ENCODE data around the gene CCHCR1. TPM values are rescaled to one million over a fixed set of nuclear protein-coding genes. Genes with fewer than 3 reads are reported as not detected.

Gene CCHCR1
- total and polyA plus RNA-seq, 2 experiments from 2014 or later, result 6.1 to 8.9 TPM

DNA sequence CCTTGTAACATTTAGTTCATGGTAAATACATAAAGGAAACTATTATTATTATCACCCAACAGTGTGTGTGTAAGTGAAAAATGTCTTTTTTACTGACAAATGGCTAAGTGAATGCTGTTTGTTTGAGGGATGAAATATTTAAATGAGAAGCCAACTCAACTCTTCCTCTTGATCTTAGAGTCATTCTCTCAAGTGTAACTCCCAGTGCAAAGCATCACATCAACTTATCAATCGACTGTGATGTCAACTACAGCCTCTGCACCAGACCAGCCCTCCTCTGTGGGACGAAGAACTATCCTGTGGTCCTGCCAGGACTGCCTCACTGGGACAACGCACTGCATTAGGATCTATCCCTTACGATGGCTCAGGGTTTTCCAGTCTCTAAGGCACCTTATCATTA, 50.5 kb downstream of the CCHCR1 start:
- 74% methylated on average over 4 of the region's 4 CpGs for WGBS (ENCODE audit: low lambda C conversion rate, missing lambda C conversion rate)
- H3K36me3 ChIP-seq (replicated peaks; ENCODE audit: insufficient read depth, low read depth), result no peaks in the 10 kb centered on the region
- no peak overlapping the region for H3K4me3 ChIP-seq
- H3K9me2 ChIP-seq (replicated peaks; ENCODE audit: insufficient read depth), result no peaks in the 10 kb centered on the region
- no peak for TF ChIP-seq EZH2phosphoT487 (IDR thresholded peaks at IDR 0.05; ENCODE audit: low read depth, severe bottlenecking, unreplicated experiment)
- TF ChIP-seq, protein P1, sequence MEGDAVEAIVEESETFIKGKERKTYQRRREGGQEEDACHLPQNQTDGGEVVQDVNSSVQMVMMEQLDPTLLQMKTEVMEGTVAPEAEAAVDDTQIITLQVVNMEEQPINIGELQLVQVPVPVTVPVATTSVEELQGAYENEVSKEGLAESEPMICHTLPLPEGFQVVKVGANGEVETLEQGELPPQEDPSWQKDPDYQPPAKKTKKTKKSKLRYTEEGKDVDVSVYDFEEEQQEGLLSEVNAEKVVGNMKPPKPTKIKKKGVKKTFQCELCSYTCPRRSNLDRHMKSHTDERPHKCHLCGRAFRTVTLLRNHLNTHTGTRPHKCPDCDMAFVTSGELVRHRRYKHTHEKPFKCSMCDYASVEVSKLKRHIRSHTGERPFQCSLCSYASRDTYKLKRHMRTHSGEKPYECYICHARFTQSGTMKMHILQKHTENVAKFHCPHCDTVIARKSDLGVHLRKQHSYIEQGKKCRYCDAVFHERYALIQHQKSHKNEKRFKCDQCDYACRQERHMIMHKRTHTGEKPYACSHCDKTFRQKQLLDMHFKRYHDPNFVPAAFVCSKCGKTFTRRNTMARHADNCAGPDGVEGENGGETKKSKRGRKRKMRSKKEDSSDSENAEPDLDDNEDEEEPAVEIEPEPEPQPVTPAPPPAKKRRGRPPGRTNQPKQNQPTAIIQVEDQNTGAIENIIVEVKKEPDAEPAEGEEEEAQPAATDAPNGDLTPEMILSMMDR (IDR thresholded peaks at IDR 0.05; ENCODE audit: poor library complexity), result no peak
- no peak for TF ChIP-seq EZH2 (IDR thresholded peaks at IDR 0.05; ENCODE audit: borderline replicate concordance)
- no peak overlapping the region for H3K4me2 ChIP-seq
- no peak overlapping the region for H2AFZ ChIP-seq
- no peaks in the 10 kb centered on the region for H4K20me1 ChIP-seq (ENCODE audit: insufficient read depth, poor library complexity, severe bottlenecking)
- H3K27me3 ChIP-seq, result no peaks in the 10 kb centered on the region
- no peaks in the 10 kb centered on the region for H3K9me3 ChIP-seq (ENCODE audit: low read depth)
- H3K4me1 ChIP-seq (ENCODE audit: insufficient read depth), result no peaks in the 10 kb centered on the region
- no peaks in the 10 kb centered on the region for H3K79me2 ChIP-seq
- no peak for DNase-seq (ENCODE audit: low spot score)
- no peak overlapping the region for H3K27ac ChIP-seq

DNA sequence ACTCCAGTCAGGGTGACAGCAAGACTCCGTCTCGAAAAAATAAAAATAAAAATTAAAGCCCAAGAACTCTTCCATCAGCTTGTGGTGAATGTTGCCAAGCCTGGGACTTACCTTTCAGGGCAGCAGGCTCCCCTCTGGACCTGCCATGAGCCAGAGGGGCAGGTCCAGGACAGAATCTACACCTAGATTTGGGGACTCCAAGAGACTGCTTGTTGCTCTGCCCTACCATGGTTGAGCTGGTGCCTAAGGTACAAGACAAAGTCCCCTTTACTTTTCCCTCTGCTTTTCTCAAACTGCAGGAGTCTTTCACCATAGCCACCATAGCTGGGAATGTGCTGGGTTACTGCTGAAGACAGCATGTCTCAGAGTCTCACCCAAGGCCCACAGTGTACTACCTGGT, 54.5 kb downstream of the CCHCR1 start:
- Histone ChIP-seq H3K9me2 (replicated peaks; ENCODE audit: insufficient read depth) (no peaks in the 10 kb centered on the region), H3K4me2 (no peak overlapping the region), H3K27me3 (no peaks in the 10 kb centered on the region), H3K79me2 (no peaks in the 10 kb centered on the region), H4K20me1 (ENCODE audit: insufficient read depth, poor library complexity, severe bottlenecking) (no peaks in the 10 kb centered on the region), H3K36me3 (replicated peaks; ENCODE audit: insufficient read depth, low read depth) (no peaks in the 10 kb centered on the region), H3K9me3 (ENCODE audit: low read depth) (no peaks in the 10 kb centered on the region), H2AFZ (no peak overlapping the region), H3K4me3 (no peak overlapping the region), H3K27ac (no peak overlapping the region), H3K4me1 (ENCODE audit: insufficient read depth) (no peaks in the 10 kb centered on the region)
- WGBS (ENCODE audit: low lambda C conversion rate, missing lambda C conversion rate), result 98% methylated on average over 2 of the region's 2 CpGs
- TF ChIP-seq EZH2 (IDR thresholded peaks at IDR 0.05; ENCODE audit: borderline replicate concordance) (no peak), EZH2phosphoT487 (IDR thresholded peaks at IDR 0.05; ENCODE audit: low read depth, severe bottlenecking, unreplicated experiment) (no peak)
- TF ChIP-seq, protein P1 (IDR thresholded peaks at IDR 0.05; ENCODE audit: poor library complexity), result no peak
- no peak for DNase-seq (ENCODE audit: low spot score)

- Histone ChIP-seq H3K9me3 (ENCODE audit: low read depth) (no peaks in the 10 kb centered on the region), H3K4me1 (ENCODE audit: insufficient read depth) (peaks cover 3% of the 10 kb centered on the region), H3K36me3 (replicated peaks; ENCODE audit: insufficient read depth, low read depth) (no peaks in the 10 kb centered on the region), H3K9me2 (replicated peaks; ENCODE audit: insufficient read depth) (no peaks in the 10 kb centered on the region), H3K27me3 (no peaks in the 10 kb centered on the region), H3K4me3 (no peak overlapping the region), H4K20me1 (ENCODE audit: insufficient read depth, poor library complexity, severe bottlenecking) (no peaks in the 10 kb centered on the region), H3K4me2 (no peak overlapping the region), H3K27ac (no peak overlapping the region), H2AFZ (no peak overlapping the region), H3K79me2 (no peaks in the 10 kb centered on the region)
- DNase-seq (ENCODE audit: low spot score), result no peak
- TF ChIP-seq, protein P1 (IDR thresholded peaks at IDR 0.05; ENCODE audit: poor library complexity), result no peak
- TF ChIP-seq EZH2phosphoT487 (IDR thresholded peaks at IDR 0.05; ENCODE audit: low read depth, severe bottlenecking, unreplicated experiment) (no peak), EZH2 (IDR thresholded peaks at IDR 0.05; ENCODE audit: borderline replicate concordance) (no peak)
- WGBS (ENCODE audit: low lambda C conversion rate, missing lambda C conversion rate), result over 99% methylated on average over 4 of the region's 4 CpGs
These were observed 59.1 kb downstream of the CCHCR1 start for GRCh38 chr6:31098449-31098938.

DNA sequence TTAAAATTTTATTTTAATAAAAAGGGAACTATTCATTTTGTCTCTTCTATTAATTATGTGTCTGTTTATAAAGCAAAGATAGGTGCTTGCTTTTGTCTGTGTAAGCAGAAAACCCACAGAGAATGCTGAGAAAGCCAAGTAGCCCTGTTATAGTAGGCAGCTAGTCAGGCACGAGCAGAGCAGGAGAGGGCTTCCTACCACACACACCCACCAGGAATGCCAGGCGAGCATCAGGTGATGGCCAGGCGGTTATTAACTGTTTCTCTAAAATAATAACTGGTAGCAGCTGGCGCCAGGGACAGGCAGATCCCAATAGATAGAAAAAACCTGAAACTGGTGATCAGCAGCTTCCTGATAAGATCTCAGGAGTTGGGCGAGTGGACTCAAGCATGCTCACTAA, 60.9 kb downstream of the CCHCR1 start:
- no peaks in the 10 kb centered on the region for H3K9me3 ChIP-seq (ENCODE audit: low read depth)
- H3K36me3 ChIP-seq (replicated peaks; ENCODE audit: insufficient read depth, low read depth), result no peaks in the 10 kb centered on the region
- H4K20me1 ChIP-seq (ENCODE audit: insufficient read depth, poor library complexity, severe bottlenecking), result no peaks in the 10 kb centered on the region
- H3K4me2 ChIP-seq, result no peak overlapping the region
- no peaks in the 10 kb centered on the region for H3K27me3 ChIP-seq
- H3K27ac ChIP-seq, result no peak overlapping the region
- TF ChIP-seq, protein P1 (IDR thresholded peaks at IDR 0.05; ENCODE audit: poor library complexity), result no peak
- TF ChIP-seq EZH2 (IDR thresholded peaks at IDR 0.05; ENCODE audit: borderline replicate concordance) (no peak), EZH2phosphoT487 (IDR thresholded peaks at IDR 0.05; ENCODE audit: low read depth, severe bottlenecking, unreplicated experiment) (no peak)
- H3K4me1 ChIP-seq (ENCODE audit: insufficient read depth), result peaks cover 3% of the 10 kb centered on the region
- H3K9me2 ChIP-seq (replicated peaks; ENCODE audit: insufficient read depth), result no peaks in the 10 kb centered on the region
- no peak overlapping the region for H2AFZ ChIP-seq
- WGBS (ENCODE audit: low lambda C conversion rate, missing lambda C conversion rate), result 84% methylated on average over 5 of the region's 5 CpGs
- DNase-seq (ENCODE audit: low spot score), result no peak
- no peaks in the 10 kb centered on the region for H3K79me2 ChIP-seq
- H3K4me3 ChIP-seq, result no peak overlapping the region

All from hepatocyte (in vitro differentiated cells).